ENCODE data around the gene HAGHL. TPM values are rescaled to one million over a fixed set of nuclear protein-coding genes. Genes with fewer than 3 reads are reported as not detected.

HAGHL gene
- total RNA-seq, 1 experiment from 2014 or later = 74.8 TPM

- POLR2A ChIA-PET = no interaction called here
- CTCF ChIA-PET = no interaction called here
- Histone ChIP-seq H3K9me3 (ENCODE audit: control insufficient read depth in 1 of 2, insufficient read depth in 1 of 2, low read depth in 1 of 2, low read length in 2 of 2) (no peaks in the 10 kb centered on the region), H3K4me3 (replicated peaks in 1 of 2; ENCODE audit: low read depth in 1 of 2, low read length in 2 of 2) (no peak overlapping the region), H3K4me2 (ENCODE audit: low read length) (no peak overlapping the region), H3K27ac (ENCODE audit: low read depth, low read length) (no peak overlapping the region), H2AFZ (ENCODE audit: low read depth, low read length, poor library complexity, severe bottlenecking) (no peak overlapping the region), H3K79me2 (ENCODE audit: insufficient read depth, low read length) (no peaks in the 10 kb centered on the region), H3K4me1 (ENCODE audit: control insufficient read depth in 1 of 2, insufficient read depth in 2 of 2, low read length in 2 of 2) (peaks cover 22 to 31% of the 10 kb centered on the region in 2 experiments), H3K27me3 (ENCODE audit: insufficient read depth, low read length) (no peaks in the 10 kb centered on the region), H3K36me3 (ENCODE audit: control insufficient read depth in 1 of 2, insufficient read depth in 2 of 2, low read length in 2 of 2) (peaks cover 7 to 11% of the 10 kb centered on the region in 2 experiments; a peak in 3 of 4 replicates), H3K9ac (ENCODE audit: low read length) (no peak overlapping the region), H4K20me1 (ENCODE audit: insufficient read depth) (no peaks in the 10 kb centered on the region), H3K9me2 (ENCODE audit: insufficient read depth) (no peaks in the 10 kb centered on the region)
- ATAC-seq (no peak), DNase-seq (ENCODE audit: low read depth, low spot score) (no peak)
- intact Hi-C loops (cut with micrococcal nuclease) = no loop called here
- RAD21 ChIA-PET (ENCODE audit: low non-redundant PET in 1 of 2, low total read pairs in 2 of 2, uncharacterized antibody in 2 of 2, unreplicated experiment in 2 of 2) = no interaction called here
- TF ChIP-seq SIN3A (IDR thresholded peaks at IDR 0.05; ENCODE audit: low read depth) = no peak
- TF ChIP-seq ZFX (IDR thresholded peaks at IDR 0.05) = no peak
- no peak for TF ChIP-seq YY1 (IDR thresholded peaks at IDR 0.05; ENCODE audit: extremely low read depth, insufficient replicate concordance, low read depth, low read length)
- TF ChIP-seq SP1 (IDR thresholded peaks at IDR 0.05; ENCODE audit: low read depth) = no peak
- no peak for TF ChIP-seq CBX3 (IDR thresholded peaks at IDR 0.05; ENCODE audit: low read depth)
- TF ChIP-seq REST (IDR thresholded peaks at IDR 0.05; ENCODE audit: low read depth) = no peak
- no peak for TF ChIP-seq EGR1 (IDR thresholded peaks at IDR 0.05; ENCODE audit: low read depth)
- TF ChIP-seq FOSL1 (IDR thresholded peaks at IDR 0.05; ENCODE audit: low read depth) = no peak
- no peak for TF ChIP-seq CEBPB (IDR thresholded peaks at IDR 0.05; ENCODE audit: low read depth)
- TF ChIP-seq SRF (IDR thresholded peaks at IDR 0.05; ENCODE audit: low read depth) = no peak
- no peak for TF ChIP-seq EZH2 (IDR thresholded peaks at IDR 0.05)
- no peak for TF ChIP-seq TCF7L2 (IDR thresholded peaks at IDR 0.05; ENCODE audit: borderline replicate concordance, extremely low read depth, insufficient read depth, insufficient read length)
- TF ChIP-seq RAD21 (IDR thresholded peaks at IDR 0.05; ENCODE audit: low read depth) = no peak
- no peak for TF ChIP-seq JUND (IDR thresholded peaks at IDR 0.05)
- no peak for TF ChIP-seq ATF3 (IDR thresholded peaks at IDR 0.05)
- TF ChIP-seq ELF1 (IDR thresholded peaks at IDR 0.05; ENCODE audit: borderline replicate concordance, low read depth) = no peak
- TF ChIP-seq POLR2A (IDR thresholded peaks at IDR 0.05; ENCODE audit: borderline replicate concordance, extremely low read depth, insufficient read depth, insufficient read length) = no peak
- no TSS peak for BruUV-seq (replicated peaks)
Measured at GRCh38 chr16:770411-770810, 43.5 kb downstream of the HAGHL start.
